Measurements from ENCODE around the gene ANTKMT.

DNA sequence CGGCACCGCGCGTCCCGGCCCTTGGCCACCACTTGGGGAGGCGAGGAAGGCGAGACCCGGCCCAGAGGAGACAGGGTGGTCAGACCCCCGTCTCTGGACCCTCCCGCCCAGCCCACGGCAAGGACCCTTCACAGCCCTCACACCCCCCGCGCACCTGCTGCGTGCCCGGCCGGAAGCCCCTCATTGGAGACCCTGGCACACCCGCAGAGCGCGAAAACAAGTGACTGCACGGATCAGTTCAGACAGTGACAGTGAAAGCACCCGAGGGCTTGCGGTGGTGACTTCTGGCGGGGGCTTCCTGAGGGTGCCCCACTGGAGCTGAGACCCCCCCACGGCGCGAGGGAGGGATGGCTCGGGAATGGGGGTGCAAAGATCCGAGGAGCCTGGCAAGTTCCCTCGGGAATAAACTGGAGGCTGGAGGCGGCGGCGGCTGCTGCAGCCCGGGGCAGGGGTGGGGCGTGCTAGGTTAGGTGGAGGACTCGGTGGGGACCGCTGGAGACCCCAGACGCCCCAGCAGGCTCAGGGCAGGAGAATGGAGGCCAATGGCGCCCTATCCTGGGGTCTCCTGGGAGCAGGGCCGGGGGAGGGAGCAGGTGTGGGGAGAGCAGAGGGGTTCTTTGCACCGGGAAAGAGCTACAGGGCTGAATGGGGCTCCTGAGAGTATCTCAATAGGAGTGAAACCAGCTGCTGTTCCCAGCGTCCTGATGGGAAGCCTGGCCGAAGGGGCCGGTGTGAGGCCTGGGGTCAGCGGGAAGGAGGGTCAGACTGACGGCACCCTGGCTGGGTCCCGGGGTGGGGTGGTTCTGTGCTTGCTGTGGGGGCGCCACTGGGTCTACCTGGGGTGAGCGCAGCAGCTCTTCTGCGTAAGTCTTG is 14.5 kb upstream of the ANTKMT start:
- TF ChIP-seq, protein P1, sequence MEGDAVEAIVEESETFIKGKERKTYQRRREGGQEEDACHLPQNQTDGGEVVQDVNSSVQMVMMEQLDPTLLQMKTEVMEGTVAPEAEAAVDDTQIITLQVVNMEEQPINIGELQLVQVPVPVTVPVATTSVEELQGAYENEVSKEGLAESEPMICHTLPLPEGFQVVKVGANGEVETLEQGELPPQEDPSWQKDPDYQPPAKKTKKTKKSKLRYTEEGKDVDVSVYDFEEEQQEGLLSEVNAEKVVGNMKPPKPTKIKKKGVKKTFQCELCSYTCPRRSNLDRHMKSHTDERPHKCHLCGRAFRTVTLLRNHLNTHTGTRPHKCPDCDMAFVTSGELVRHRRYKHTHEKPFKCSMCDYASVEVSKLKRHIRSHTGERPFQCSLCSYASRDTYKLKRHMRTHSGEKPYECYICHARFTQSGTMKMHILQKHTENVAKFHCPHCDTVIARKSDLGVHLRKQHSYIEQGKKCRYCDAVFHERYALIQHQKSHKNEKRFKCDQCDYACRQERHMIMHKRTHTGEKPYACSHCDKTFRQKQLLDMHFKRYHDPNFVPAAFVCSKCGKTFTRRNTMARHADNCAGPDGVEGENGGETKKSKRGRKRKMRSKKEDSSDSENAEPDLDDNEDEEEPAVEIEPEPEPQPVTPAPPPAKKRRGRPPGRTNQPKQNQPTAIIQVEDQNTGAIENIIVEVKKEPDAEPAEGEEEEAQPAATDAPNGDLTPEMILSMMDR (conservative IDR thresholded peaks at IDR 0.05; ENCODE audit: low read depth, low read length): no peak
- no peak for TF ChIP-seq BHLHE40 (IDR thresholded peaks at IDR 0.05; ENCODE audit: low read depth, low read length)
- no peak for TF ChIP-seq POLR2A (IDR thresholded peaks at IDR 0.05; ENCODE audit: low read depth, low read length)
- TF ChIP-seq RFX5 (IDR thresholded peaks at IDR 0.05; ENCODE audit: low read depth, low read length): no peak
- no peak for TF ChIP-seq MAFK (IDR thresholded peaks at IDR 0.05; ENCODE audit: low read depth, low read length)
- TF ChIP-seq RAD21 (IDR thresholded peaks at IDR 0.05; ENCODE audit: low read length): no peak
- TF ChIP-seq SMC3 (IDR thresholded peaks at IDR 0.05; ENCODE audit: low read depth, low read length): no peak
- TF ChIP-seq, protein P2, sequence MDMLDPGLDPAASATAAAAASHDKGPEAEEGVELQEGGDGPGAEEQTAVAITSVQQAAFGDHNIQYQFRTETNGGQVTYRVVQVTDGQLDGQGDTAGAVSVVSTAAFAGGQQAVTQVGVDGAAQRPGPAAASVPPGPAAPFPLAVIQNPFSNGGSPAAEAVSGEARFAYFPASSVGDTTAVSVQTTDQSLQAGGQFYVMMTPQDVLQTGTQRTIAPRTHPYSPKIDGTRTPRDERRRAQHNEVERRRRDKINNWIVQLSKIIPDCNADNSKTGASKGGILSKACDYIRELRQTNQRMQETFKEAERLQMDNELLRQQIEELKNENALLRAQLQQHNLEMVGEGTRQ (IDR thresholded peaks at IDR 0.05; ENCODE audit: low read depth, low read length): no peak

All from IMR-90 (cell line).